ENCODE results near the gene PROM1. TPM values are rescaled to one million over a fixed set of nuclear protein-coding genes. Genes with fewer than 3 reads are reported as not detected.

Gene PROM1
- total RNA-seq, 1 experiment from 2014 or later: 65.1 TPM

DNA sequence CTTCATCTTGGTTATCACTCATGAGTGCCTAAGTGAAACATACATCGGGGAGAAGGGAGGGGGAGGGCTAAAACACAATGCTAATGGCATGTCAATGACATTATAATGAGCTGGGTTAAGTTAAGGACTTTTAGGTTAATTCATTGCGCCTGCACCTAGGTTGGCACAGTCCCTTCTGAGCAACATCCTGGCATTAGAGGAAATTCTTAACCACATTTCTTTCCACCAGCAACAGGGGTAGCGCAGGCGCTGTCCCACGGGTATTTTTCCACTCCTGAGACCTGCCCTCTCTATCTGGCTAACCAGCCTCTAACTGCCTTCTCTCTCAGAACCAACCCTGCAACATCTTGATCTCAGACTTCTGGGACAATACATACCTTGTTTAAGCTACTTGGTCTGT is 39.0 kb upstream of the PROM1 start:
- no peaks in the 10 kb centered on the region for H3K4me1 Mint-ChIP-seq
- no peak for DNase-seq (ENCODE audit: low spot score)
- H3K4me3 Mint-ChIP-seq: no peak overlapping the region
- CTCF ChIA-PET: no interaction called here
- H3K27ac Mint-ChIP-seq: no peak overlapping the region
- TF ChIP-seq ZNF425 (CRISPR knock-in tag; conservative IDR thresholded peaks at IDR 0.05) (no peak), ELF4 (CRISPR knock-in tag; IDR thresholded peaks at IDR 0.05; ENCODE audit: low read depth) (no peak), NFE2L1 (CRISPR knock-in tag; IDR thresholded peaks at IDR 0.05) (no peak), JUN (CRISPR knock-in tag; IDR thresholded peaks at IDR 0.05) (no peak), E2F5 (CRISPR knock-in tag; IDR thresholded peaks at IDR 0.05) (no peak), MXD4 (CRISPR knock-in tag; IDR thresholded peaks at IDR 0.05; ENCODE audit: borderline replicate concordance) (no peak), ZBTB21 (CRISPR knock-in tag; IDR thresholded peaks at IDR 0.05; ENCODE audit: borderline replicate concordance) (no peak), GTF2I (CRISPR knock-in tag; conservative IDR thresholded peaks at IDR 0.05) (no peak), IRF2 (CRISPR knock-in tag; IDR thresholded peaks at IDR 0.05; ENCODE audit: borderline replicate concordance, low read depth) (no peak), OVOL2 (CRISPR knock-in tag; IDR thresholded peaks at IDR 0.05; ENCODE audit: borderline replicate concordance) (no peak), ZNF232 (CRISPR knock-in tag; IDR thresholded peaks at IDR 0.05) (no peak), KAT7 (CRISPR knock-in tag; IDR thresholded peaks at IDR 0.05; ENCODE audit: borderline replicate concordance) (no peak), MAX (CRISPR knock-in tag; IDR thresholded peaks at IDR 0.05) (no peak), ZNF317 (CRISPR knock-in tag; IDR thresholded peaks at IDR 0.05; ENCODE audit: borderline replicate concordance, low read depth) (no peak)
- TF ChIP-seq, protein P1, sequence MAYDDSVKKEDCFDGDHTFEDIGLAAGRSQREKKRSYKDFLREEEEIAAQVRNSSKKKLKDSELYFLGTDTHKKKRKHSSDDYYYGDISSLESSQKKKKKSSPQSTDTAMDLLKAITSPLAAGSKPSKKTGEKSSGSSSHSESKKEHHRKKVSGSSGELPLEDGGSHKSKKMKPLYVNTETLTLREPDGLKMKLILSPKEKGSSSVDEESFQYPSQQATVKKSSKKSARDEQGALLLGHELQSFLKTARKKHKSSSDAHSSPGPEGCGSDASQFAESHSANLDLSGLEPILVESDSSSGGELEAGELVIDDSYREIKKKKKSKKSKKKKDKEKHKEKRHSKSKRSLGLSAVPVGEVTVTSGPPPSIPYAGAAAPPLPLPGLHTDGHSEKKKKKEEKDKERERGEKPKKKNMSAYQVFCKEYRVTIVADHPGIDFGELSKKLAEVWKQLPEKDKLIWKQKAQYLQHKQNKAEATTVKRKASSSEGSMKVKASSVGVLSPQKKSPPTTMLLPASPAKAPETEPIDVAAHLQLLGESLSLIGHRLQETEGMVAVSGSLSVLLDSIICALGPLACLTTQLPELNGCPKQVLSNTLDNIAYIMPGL (CRISPR knock-in tag; IDR thresholded peaks at IDR 0.05): no peak
- TF ChIP-seq, protein P2, sequence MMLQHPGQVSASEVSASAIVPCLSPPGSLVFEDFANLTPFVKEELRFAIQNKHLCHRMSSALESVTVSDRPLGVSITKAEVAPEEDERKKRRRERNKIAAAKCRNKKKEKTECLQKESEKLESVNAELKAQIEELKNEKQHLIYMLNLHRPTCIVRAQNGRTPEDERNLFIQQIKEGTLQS (CRISPR knock-in tag; conservative IDR thresholded peaks at IDR 0.05): no peak
- no peaks in the 10 kb centered on the region for H3K9me3 Mint-ChIP-seq
- H3K36me3 Mint-ChIP-seq: no peaks in the 10 kb centered on the region
- H3K27me3 Mint-ChIP-seq (ENCODE audit: low read depth): no peaks in the 10 kb centered on the region
- ATAC-seq: no peak
- POLR2A ChIA-PET: no interaction called here

- POLR2A ChIA-PET: no interaction called here
- TF ChIP-seq ETV6 (CRISPR knock-in tag; IDR thresholded peaks at IDR 0.05): no peak
- no peak for TF ChIP-seq ZBTB21 (CRISPR knock-in tag; IDR thresholded peaks at IDR 0.05; ENCODE audit: borderline replicate concordance)
- TF ChIP-seq, protein P3, sequence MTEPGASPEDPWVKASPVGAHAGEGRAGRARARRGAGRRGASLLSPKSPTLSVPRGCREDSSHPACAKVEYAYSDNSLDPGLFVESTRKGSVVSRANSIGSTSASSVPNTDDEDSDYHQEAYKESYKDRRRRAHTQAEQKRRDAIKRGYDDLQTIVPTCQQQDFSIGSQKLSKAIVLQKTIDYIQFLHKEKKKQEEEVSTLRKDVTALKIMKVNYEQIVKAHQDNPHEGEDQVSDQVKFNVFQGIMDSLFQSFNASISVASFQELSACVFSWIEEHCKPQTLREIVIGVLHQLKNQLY (CRISPR knock-in tag; IDR thresholded peaks at IDR 0.05): no peak
- TF ChIP-seq ZNF232 (CRISPR knock-in tag; IDR thresholded peaks at IDR 0.05): no peak
- no peak for TF ChIP-seq AFF4 (CRISPR knock-in tag; IDR thresholded peaks at IDR 0.05; ENCODE audit: borderline replicate concordance)
- no peak for TF ChIP-seq CTCF (IDR thresholded peaks at IDR 0.05)
- no peak for TF ChIP-seq FOXP4 (CRISPR knock-in tag; IDR thresholded peaks at IDR 0.05)
These were observed 38.5 kb upstream of the PROM1 start for GRCh38 chr4:16122308-16122711.

More at GRCh38 chr4:16122308-16122711, 38.5 kb upstream of the PROM1 start:
- H3K9me3 Mint-ChIP-seq: no peaks in the 10 kb centered on the region
- no peak overlapping the region for H3K4me3 Mint-ChIP-seq
- no peak for ATAC-seq
- no peaks in the 10 kb centered on the region for H3K4me1 Mint-ChIP-seq
- no peak overlapping the region for H3K27ac Mint-ChIP-seq
- DNase-seq (ENCODE audit: low spot score): no peak
- CTCF ChIA-PET: no interaction called here
- no peaks in the 10 kb centered on the region for H3K36me3 Mint-ChIP-seq
- no peaks in the 10 kb centered on the region for H3K27me3 Mint-ChIP-seq (ENCODE audit: low read depth)
